A204.1 (cell line): ENCODE results near the gene TYR.
"Not testable (repeated sequence)": the region's sequence is repeated elsewhere in the genome, so short reads cannot be mapped to it uniquely, and the experiment has no call there.

Experiments used
- FAIRE-seq: peaks from 2 replicates; lab custom pipeline; 2012; peaks lifted over from hg19 to GRCh38; lab: Jason Lieb, UNC

TYR gene

DNA sequence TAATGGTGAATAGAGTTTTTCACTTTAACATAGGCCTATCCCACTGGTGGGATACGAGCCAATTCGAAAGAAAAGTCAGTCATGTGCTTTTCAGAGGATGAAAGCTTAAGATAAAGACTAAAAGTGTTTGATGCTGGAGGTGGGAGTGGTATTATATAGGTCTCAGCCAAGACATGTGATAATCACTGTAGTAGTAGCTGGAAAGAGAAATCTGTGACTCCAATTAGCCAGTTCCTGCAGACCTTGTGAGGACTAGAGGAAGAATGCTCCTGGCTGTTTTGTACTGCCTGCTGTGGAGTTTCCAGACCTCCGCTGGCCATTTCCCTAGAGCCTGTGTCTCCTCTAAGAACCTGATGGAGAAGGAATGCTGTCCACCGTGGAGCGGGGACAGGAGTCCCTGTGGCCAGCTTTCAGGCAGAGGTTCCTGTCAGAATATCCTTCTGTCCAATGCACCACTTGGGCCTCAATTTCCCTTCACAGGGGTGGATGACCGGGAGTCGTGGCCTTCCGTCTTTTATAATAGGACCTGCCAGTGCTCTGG is at the start of gene TYR:
TYR (plus strand) TSS at position 185 of the 541 bp plus-strand sequence; CDS start at position 264, 79 bp downstream.
- no peak for FAIRE-seq

DNA sequence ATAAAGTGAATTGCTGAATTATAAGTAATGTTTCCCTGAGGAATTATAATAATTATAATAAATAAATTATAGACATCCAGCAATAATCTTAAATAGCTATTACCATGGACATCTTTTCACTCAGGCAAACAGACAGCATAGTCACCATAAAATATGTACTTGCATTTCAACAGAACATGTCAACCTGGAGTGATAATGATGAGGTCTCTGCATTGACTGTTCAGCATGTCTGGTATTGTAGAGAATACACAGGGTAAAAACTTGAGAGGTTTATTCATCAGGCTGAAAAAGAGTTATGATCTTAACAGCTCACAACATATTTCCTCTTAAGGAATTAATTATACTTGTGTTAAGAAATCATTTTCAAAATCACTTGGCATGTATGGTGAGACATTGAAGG is 41.1 kb upstream of the TYR start:
- FAIRE-seq, result no peak

GRCh38 chr11:89147229-89147628 is 30.4 kb upstream of the TYR start:
- no peak for FAIRE-seq

DNA sequence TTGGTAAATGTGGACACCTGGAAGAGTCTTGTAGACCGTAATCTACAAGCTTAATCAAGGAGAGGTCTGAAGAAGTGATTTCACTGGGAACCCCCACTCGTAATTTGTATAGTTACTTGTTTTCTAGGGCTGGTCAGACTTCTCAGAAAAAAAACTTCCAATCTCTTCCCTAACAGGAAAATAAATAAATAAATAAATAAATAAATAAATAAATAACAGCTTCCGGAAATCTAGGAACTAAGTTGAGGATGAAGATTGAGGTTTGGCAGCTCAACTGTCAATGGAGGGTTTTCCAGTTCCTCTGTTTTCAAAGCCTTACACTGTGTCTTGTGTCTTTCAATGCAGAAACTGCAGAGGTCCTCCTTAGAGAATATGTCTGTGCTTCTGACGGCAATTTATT is 17.7 kb upstream of the TYR start:
- FAIRE-seq, result no peak

GRCh38 chr11:89161949-89162348 is 15.7 kb upstream of the TYR start:
- no peak for FAIRE-seq

DNA sequence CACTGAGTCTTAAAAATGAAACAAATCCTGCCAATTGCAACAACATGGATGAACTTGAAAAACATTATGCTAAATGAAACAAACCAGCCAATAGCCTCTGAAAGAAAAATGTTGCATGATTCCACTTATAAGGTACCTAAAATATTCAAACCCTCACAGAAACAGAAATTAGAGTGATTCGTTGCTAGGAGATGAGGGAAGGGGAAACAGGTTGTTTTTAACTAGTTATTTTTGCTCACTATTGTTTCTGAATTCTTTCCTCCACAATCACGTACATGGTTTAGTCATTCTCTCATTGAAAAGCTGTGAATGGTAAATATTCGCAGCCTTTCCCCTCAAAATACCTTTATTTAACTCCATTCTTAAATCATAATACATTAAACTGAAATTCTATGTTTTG is 14.0 kb upstream of the TYR start:
- FAIRE-seq, result no peak

GRCh38 chr11:89168396-89168795 is 9.3 kb upstream of the TYR start:
- no peak for FAIRE-seq

GRCh38 chr11:89175796-89176195 is 1.9 kb upstream of the TYR start:
- no peak for FAIRE-seq

GRCh38 chr11:89176938-89177337 is 737 bp upstream of the TYR start:
- no peak for FAIRE-seq

DNA sequence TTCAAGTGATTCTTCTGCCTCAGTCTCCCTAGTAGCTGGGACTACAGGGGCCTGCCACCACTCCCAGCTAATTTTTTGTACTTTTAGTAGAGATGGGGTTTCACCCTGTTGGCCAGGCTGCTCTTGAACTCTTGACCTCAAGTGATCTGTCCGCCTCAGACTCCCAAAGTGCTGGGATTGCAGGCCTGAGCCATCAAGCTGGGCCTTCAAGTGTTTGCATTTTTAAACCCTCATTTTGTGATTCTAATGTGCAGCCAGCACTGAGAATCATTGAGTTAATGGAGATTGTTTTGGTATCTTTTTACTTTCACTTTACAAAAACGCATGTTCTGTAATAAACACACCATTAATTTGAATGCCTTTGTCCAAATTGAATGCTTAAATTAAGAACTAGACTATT is 3.4 kb downstream of the TYR start:
- no peak for FAIRE-seq

- no peak for FAIRE-seq
Measured at GRCh38 chr11:89182773-89183518, 5.3 kb downstream of the TYR start.

- no peak for FAIRE-seq
Measured at GRCh38 chr11:89184021-89184420, 6.3 kb downstream of the TYR start.

DNA sequence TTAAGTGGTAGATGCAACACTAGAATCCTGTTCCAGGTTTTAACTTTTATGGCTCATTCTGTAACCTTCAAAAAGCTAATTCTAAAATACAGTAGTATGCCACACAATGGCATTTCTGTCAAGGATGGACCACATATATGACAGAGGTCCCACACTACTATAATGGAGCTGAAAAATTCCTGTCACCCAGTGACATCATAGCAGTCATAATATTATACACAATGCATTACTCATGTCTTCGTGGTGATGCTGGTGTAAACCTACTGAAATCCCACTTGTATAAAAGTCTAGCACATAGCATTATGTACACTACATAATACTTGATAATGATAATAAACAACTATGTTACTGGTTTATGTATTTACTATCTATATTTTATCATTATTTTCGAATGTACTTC is 12.1 kb downstream of the TYR start:
- FAIRE-seq, result no peak

DNA sequence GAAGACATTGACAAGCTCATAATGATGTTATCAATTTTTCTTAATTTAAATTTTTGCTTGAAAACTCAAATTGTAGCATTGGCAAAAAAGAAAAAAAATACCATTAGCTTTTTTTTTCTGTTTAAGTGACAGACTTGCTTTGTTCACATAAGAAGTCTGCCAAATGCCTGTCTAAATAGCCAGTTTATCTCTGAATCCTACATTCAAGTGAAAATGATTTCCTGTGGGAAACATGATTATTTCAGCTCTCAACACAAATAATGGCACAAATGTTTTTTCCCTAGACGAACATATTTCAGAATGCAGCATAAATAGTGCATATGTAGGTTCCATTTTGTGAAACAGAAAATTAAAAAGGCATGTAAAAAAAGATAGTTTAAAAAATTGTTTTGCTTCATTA is 23.5 kb downstream of the TYR start:
- FAIRE-seq, result no peak

DNA sequence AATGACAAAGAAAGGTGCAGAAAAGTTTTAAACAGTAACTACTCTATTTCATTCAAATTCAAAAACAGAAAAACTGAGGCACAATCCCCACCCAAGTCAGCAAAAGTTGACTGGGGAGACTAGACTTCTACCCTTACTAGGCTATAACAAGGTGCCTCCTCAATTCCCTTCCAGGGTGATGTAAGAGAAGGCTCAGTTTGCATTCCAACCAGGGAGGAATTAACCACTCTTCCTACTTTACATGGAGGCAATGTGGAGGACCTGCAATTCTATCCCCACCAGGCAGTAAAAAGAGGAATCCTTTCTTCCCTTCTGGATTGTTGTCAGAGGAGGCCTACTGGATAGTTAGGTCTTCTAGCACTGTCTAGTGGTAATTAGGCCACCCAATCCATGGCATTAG is 26.1 kb downstream of the TYR start:
- no peak for FAIRE-seq

DNA sequence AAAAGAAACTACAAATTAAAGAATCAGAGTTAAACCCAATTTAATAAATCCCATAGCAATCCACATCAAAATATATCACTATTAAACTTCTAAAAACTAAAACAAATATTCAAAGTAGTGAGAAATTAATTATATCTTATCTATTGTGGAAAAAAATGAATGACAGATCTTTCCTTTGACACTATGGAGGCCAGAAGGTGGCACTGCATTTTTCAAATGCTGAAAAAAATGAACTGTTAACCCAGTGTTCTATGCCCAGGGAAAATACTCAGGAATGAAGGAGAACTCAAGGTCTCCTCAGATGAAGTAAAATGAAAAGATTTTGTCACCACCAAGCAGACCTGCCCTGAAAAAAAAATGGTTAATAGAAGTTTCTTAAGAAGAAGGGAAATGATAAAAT is 27.7 kb downstream of the TYR start:
- FAIRE-seq, result no peak

DNA sequence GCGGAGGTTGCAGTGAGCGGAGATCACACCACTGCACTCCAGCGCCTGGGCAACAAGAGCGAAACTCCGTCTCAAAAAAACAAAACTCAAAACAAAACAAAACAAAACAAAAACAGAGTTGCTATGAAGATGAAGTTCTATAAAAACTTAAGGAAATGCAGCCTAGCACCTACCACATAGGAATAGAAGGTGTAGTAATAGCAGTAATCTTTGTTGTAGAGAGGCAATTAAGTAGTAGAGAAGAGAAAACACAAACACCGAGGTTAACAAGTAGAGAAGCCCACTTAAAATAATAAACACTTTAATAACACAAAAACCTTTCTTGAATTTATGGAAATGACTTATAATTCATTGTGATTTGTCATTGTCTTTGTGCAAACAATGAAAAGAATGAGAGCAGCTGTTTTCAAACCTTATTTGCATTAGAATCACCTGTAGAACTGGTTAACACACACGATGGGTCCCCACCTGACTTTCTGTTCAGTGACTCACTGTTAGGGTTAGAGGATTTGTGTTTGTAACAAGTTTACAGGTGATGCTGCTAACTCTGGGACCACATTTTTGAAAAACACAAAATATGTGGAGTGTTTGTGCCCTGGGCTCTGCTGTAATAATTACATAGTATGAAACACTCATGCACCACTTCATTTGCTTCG is 43.1 kb downstream of the TYR start:
- no peak for FAIRE-seq

DNA sequence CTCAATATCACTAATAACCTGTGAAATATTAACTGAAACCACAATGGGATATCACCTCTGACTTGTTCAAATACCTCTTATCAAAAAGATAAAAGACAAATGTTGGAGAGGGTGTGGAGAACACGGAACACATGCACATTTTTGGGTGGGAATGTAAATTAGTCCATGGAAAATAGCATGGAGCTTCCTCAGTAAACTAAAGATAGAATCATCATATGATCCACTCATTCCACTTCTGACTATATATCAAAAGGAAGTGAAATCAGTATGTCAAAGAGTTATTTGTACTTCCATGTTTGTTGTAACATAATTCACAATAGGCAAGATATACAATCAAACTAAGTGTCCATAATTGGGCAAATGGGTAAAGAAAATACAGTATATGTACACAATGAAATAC is 57.4 kb downstream of the TYR start:
- FAIRE-seq, result no peak

DNA sequence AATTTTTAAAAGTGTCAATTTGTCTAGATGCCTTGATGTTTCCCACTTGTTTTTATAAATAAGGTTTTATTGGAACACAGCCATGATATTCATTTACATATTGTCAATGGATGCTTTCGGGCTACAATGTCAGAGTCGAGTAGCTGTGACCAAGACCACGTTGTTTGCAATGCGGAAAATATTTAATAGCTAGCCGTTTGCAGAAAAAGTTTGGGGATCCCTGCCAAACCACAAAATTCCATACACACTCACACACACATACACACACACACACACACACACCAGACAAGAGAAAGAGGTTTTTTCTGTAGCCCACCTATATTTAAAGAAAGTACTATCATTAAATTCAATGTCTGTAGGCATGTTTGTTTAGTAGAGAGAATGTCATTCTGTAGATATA is 58.3 kb downstream of the TYR start:
- FAIRE-seq, result no peak

DNA sequence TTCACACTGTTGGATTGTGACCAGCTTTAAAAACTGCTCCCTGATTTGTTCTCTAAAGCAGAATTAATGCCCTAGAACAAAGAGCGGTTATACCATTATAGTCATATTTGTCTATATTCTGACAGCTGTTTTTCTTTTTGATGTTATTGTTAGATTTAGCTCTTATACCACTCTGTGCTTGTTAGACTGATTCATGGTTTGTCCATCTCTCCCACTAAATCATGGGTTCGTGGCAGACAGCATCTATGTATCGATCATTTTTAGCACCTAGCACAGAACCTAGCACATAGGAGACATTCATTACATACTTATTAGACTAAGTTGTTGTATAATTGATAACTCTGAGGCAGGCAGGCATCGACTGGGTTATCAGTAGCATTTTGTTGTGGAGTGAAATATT is 69.3 kb downstream of the TYR start:
- not testable (repeated sequence) for FAIRE-seq

DNA sequence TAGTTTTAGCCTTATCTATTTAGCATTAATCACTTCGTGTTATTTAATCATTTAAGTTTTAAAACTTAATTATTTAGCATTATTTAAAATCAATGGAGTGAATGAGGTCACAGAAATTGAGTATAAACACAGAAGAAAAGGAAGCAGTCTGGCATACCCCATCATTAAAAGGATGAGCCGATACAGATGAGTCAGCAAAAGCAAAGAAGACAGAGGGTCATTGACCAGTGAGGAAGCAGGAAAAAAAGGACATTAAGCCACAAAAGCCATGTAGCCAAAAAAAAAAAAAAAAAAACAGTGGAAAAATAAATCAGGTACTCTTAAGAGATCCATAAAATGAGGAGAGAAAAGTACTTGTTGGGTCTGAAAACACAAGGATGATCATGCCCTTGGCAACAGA is 71.5 kb downstream of the TYR start:
- FAIRE-seq, result no peak

DNA sequence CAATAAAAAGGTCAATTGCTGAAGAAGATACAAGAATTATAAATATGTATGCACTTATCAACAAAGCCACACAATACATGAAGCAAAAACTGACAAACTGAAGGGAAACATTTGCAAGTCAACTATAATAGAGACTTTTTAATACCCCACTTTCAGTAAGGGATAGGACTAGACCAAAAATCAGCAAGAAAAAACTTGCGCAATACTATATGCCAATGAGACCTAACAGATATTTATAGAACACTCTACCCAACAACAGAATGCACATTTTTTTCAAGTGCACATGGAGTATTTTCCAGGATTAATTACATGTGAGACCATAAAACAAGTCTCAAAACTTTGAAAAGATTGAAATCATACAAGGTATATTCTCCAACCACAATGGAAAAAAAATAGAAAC is 83.8 kb downstream of the TYR start:
- not testable (repeated sequence) for FAIRE-seq

GRCh38 chr11:89267660-89268302 is 90.1 kb downstream of the TYR start:
- no peak for FAIRE-seq
